ENCODE data around the gene HOXC6. TPM values are rescaled to one million over a fixed set of nuclear protein-coding genes. Genes with fewer than 3 reads are reported as not detected.

Gene HOXC6
- total and polyA plus RNA-seq, 9 of the 15 experiments (the other 6 are each of a cell fraction or from before 2014, with no cell fraction given) = 0.06 to 4.0 (median 1.4) TPM

- TF ChIP-seq CEBPG (CRISPR knock-in tag; IDR thresholded peaks at IDR 0.05) (no peak), CEBPG (tag; conservative IDR thresholded peaks at IDR 0.05 in 1 of 2, IDR thresholded peaks at IDR 0.05 in 1 of 2) (no peak), ZNF609 (CRISPR knock-in tag; IDR thresholded peaks at IDR 0.05; ENCODE audit: borderline replicate concordance) (no peak), C11orf30 (IDR thresholded peaks at IDR 0.05; ENCODE audit: low read depth) (no peak), BRD9 (IDR thresholded peaks at IDR 0.05; ENCODE audit: low read depth, partially characterized antibody) (no peak), STAG1 (CRISPR knock-in tag; IDR thresholded peaks at IDR 0.05; ENCODE audit: borderline replicate concordance) (no peak)
Measured at GRCh38 chr12:54048406-54049093, 20.3 kb downstream of the HOXC6 start (continued).
